ENCODE data around the gene LHFPL2. TPM values are rescaled to one million over a fixed set of nuclear protein-coding genes. Genes with fewer than 3 reads are reported as not detected.

The LHFPL2 gene
- total and polyA plus RNA-seq, 9 donors = 20.3 to 45.1 (median 27.9) TPM

- 67 to 79% (median 74%) methylated on average over 6 of the region's 6 CpGs for WGBS, 3 donors
- TF ChIP-seq EP300 (IDR thresholded peaks at IDR 0.05) = no peak
- no peak for TF ChIP-seq POLR2A (IDR thresholded peaks at IDR 0.05)
- TF ChIP-seq, protein P1, sequence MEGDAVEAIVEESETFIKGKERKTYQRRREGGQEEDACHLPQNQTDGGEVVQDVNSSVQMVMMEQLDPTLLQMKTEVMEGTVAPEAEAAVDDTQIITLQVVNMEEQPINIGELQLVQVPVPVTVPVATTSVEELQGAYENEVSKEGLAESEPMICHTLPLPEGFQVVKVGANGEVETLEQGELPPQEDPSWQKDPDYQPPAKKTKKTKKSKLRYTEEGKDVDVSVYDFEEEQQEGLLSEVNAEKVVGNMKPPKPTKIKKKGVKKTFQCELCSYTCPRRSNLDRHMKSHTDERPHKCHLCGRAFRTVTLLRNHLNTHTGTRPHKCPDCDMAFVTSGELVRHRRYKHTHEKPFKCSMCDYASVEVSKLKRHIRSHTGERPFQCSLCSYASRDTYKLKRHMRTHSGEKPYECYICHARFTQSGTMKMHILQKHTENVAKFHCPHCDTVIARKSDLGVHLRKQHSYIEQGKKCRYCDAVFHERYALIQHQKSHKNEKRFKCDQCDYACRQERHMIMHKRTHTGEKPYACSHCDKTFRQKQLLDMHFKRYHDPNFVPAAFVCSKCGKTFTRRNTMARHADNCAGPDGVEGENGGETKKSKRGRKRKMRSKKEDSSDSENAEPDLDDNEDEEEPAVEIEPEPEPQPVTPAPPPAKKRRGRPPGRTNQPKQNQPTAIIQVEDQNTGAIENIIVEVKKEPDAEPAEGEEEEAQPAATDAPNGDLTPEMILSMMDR (IDR thresholded peaks at IDR 0.05) = no peak
- intact Hi-C loops (cut with DNase I) = no loop called here
- Histone ChIP-seq H3K9me3 (no peaks in the 10 kb centered on the region), H3K4me1 (ENCODE audit: insufficient read depth) (peaks cover 5% of the 10 kb centered on the region), H3K27me3 (no peaks in the 10 kb centered on the region), H3K27ac (no peak overlapping the region), H3K4me3 (no peak overlapping the region), H3K36me3 (no peaks in the 10 kb centered on the region)
- DNase-seq = no peak
Measured at GRCh38 chr5:78627766-78628165, 20.8 kb downstream of the LHFPL2 start.

GRCh38 chr5:78627175-78627574, 21.4 kb downstream of the LHFPL2 start:
- intact Hi-C loops (cut with DNase I) = no loop called here
- 78 to 82% (median 79%) methylated on average over 3 of the region's 3 CpGs for WGBS, 3 donors

DNA sequence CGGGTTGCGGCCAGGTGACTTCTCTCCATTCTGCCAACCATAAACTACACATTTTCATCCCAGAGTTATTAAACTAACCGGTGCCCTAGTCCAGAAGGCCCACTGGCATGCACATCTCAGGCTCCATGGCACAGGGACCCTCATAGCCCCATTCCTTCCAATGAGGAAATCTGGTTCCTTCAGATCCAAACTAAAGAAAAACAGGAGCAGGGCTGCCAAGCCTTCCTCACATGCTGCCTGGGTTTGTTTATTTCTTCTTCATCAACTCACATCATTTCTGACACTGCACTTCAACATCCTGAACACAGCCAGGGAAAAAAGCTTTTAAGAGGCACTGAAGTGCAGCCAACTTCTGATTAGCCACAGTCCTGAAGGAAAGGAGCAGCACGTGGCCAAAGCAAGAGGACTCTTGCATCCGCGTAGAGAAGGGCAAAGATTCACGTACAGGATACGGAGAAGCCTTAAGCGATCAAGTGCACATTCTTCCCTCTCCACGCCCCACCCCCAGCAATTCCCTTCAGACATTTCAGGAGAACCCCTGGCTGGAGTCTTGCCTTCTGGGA, 22.5 kb downstream of the LHFPL2 start:
- Histone ChIP-seq H3K4me3 (no peak overlapping the region), H3K9me3 (no peaks in the 10 kb centered on the region), H3K27ac (no peak overlapping the region), H3K27me3 (no peaks in the 10 kb centered on the region), H3K4me1 (ENCODE audit: insufficient read depth) (peaks cover 5% of the 10 kb centered on the region), H3K36me3 (no peaks in the 10 kb centered on the region)
- TF ChIP-seq, protein P1 (IDR thresholded peaks at IDR 0.05) = no peak
- TF ChIP-seq POLR2A (IDR thresholded peaks at IDR 0.05) (no peak), EP300 (IDR thresholded peaks at IDR 0.05) (no peak)
- 63 to 76% (median 72%) methylated on average over 10 of the region's 10 CpGs for WGBS, 3 donors
- no peak for DNase-seq
- intact Hi-C loops (cut with DNase I) = no loop called here

More at GRCh38 chr5:78627175-78627574, 21.4 kb downstream of the LHFPL2 start:
- DNase-seq = no peak
- no peaks in the 10 kb centered on the region for H3K27me3 ChIP-seq
- no peak overlapping the region for H3K27ac ChIP-seq
- H3K4me3 ChIP-seq = no peak overlapping the region
- H3K9me3 ChIP-seq = no peaks in the 10 kb centered on the region
- no peak for TF ChIP-seq POLR2A (IDR thresholded peaks at IDR 0.05)
- TF ChIP-seq, protein P1 (IDR thresholded peaks at IDR 0.05) = no peak
- TF ChIP-seq EP300 (IDR thresholded peaks at IDR 0.05) = no peak
- no peaks in the 10 kb centered on the region for H3K36me3 ChIP-seq
- H3K4me1 ChIP-seq (ENCODE audit: insufficient read depth) = peaks cover 5% of the 10 kb centered on the region

DNA sequence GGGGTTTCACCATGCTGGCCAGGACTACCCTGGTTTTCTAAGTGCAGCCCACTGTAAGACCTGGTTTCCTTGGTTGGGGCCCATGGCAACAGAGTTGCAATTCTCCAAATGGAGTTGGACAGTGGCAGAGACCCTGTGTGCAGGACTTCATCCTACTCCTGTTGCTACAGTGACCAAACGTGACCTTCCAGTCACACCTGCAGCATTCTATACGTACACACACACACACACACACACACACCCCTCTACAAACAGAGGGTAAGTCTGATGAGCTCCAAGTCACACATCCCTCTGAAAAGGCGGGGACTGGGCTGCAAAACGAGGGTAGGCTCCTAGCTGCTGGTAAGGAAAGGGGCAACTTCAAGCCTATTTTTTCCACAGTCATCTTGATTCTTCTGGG, 23.6 kb downstream of the LHFPL2 start:
- TF ChIP-seq POLR2A (IDR thresholded peaks at IDR 0.05) (no peak), EP300 (IDR thresholded peaks at IDR 0.05) (no peak)
- TF ChIP-seq, protein P1 (IDR thresholded peaks at IDR 0.05) = no peak
- WGBS, 3 donors = 83 to 95% (median 85%) methylated on average over 4 of the region's 4 CpGs
- H3K4me1 ChIP-seq (ENCODE audit: insufficient read depth) = peaks cover 5% of the 10 kb centered on the region
- H3K27ac ChIP-seq = no peak overlapping the region
- no peaks in the 10 kb centered on the region for H3K36me3 ChIP-seq
- no peak overlapping the region for H3K4me3 ChIP-seq
- H3K9me3 ChIP-seq = no peaks in the 10 kb centered on the region
- H3K27me3 ChIP-seq = no peaks in the 10 kb centered on the region
- intact Hi-C loops (cut with DNase I) = no loop called here
- DNase-seq = no peak
